Breast epithelium (tissue), 3 donors: ENCODE results near the gene PTPN2.

Experiments
- CTCF ChIP-seq, 3 donors: fragments of 450-650 bp; IDR thresholded peaks; one replicate each; pipeline ENCODE4 v1.5.1; 2016 to 2017; ENCODE audit warnings: antibody characterized with exemption in 3 of 3, mild to moderate bottlenecking in 3 of 3, moderate library complexity in 3 of 3
- POLR2A ChIP-seq: fragments of 450-650 bp; IDR thresholded peaks from one replicate; pipeline ENCODE4 v1.6.1; 2016; ENCODE audit warnings: antibody characterized with exemption, mild to moderate bottlenecking, moderate library complexity

- TF ChIP-seq CTCF (IDR thresholded peaks at IDR 0.05) (no peak), POLR2A (no peak)
Observed at GRCh38 chr18:12803069-12803936, 80.7 kb downstream of the PTPN2 start.
